C4-2B (cell line): Measurements from ENCODE around the gene FOXK1.
A peak's percentile ranks its signal among the peaks of the same experiment; 100 is the strongest.
"Not testable (repeated sequence)": the region's sequence is repeated elsewhere in the genome, so short reads cannot be mapped to it uniquely, and the experiment has no call there.

Source experiments
- H3K27ac ChIP-seq: fragments of 450-650 bp; 2 replicates; pipeline ENCODE4 v1.5.1; 2017
- ZFX ChIP-seq: fragments of 450-650 bp; IDR thresholded peaks from 2 replicates; pipeline ENCODE4 v1.6.1; 2017
- TF ChIP-seq, protein P1 (sequence below): fragments of 450-650 bp; conservative IDR thresholded peaks from 2 replicates; pipeline ENCODE4 v1.5.1; 2017; ENCODE audit warnings: mild to moderate bottlenecking

Gene FOXK1

GRCh38 chr7:4642468-4643203 is 39.5 kb upstream of the FOXK1 start:
- H3K27ac ChIP-seq = peak overlapping the region; percentile 97
- TF ChIP-seq ZFX = no peak
- TF ChIP-seq, protein P1, sequence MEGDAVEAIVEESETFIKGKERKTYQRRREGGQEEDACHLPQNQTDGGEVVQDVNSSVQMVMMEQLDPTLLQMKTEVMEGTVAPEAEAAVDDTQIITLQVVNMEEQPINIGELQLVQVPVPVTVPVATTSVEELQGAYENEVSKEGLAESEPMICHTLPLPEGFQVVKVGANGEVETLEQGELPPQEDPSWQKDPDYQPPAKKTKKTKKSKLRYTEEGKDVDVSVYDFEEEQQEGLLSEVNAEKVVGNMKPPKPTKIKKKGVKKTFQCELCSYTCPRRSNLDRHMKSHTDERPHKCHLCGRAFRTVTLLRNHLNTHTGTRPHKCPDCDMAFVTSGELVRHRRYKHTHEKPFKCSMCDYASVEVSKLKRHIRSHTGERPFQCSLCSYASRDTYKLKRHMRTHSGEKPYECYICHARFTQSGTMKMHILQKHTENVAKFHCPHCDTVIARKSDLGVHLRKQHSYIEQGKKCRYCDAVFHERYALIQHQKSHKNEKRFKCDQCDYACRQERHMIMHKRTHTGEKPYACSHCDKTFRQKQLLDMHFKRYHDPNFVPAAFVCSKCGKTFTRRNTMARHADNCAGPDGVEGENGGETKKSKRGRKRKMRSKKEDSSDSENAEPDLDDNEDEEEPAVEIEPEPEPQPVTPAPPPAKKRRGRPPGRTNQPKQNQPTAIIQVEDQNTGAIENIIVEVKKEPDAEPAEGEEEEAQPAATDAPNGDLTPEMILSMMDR = no peak

DNA sequence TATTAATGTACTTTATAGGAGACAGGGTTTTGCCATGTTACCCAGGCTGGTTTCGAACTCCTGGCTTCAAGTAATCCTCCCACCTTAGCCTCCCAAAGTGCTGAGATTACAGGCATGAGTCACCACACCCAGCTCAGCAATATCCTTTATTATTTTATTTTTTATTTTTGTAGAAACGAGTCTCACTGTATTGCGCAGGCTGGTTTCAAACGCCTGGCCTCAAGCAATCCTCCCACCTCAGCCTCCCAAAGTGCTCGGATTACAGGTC is 39.0 kb upstream of the FOXK1 start:
- not testable (repeated sequence) for H3K27ac ChIP-seq

DNA sequence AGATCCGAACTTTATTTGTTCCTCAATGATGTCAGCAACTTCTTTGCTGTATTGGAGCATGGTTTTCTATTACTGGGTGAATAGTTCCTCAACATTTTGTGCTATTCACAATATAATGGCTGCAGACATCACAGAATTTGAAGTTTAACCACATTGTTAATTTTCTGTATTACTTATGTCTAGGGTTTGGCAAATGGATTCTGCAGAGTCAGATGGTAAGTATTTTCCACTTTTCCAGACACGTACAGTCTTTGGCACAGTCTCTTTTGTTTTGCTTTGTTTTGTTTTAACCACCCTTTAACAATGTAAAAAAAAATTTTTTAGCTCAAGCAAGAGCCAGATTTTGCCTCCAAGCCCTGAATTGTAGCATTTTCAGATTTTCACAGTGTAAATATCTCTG is 36.8 kb upstream of the FOXK1 start:
- no peak overlapping the region for H3K27ac ChIP-seq
- no peak for TF ChIP-seq ZFX
- TF ChIP-seq, protein P1 = no peak

DNA sequence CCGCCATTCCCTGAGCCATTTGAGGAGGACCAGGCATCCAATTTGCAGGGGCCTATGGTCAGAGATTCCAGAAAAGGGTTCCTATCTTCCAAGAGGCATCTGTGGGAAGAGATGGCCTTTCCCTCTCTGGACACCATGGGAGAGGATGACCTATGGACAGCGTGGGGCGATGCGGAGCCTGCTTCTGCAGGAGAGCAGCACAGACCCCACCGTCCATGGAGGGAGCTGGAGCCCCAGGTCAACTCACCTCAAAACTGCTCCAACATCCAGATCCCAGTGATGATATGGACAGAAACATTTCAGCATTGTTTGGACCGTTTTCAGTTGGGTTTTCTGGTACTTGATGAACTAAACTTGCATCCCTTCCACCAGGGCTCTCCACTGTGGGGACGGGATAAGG is 34.0 kb upstream of the FOXK1 start:
- H3K27ac ChIP-seq = no peak overlapping the region
- TF ChIP-seq, protein P1 = no peak

DNA sequence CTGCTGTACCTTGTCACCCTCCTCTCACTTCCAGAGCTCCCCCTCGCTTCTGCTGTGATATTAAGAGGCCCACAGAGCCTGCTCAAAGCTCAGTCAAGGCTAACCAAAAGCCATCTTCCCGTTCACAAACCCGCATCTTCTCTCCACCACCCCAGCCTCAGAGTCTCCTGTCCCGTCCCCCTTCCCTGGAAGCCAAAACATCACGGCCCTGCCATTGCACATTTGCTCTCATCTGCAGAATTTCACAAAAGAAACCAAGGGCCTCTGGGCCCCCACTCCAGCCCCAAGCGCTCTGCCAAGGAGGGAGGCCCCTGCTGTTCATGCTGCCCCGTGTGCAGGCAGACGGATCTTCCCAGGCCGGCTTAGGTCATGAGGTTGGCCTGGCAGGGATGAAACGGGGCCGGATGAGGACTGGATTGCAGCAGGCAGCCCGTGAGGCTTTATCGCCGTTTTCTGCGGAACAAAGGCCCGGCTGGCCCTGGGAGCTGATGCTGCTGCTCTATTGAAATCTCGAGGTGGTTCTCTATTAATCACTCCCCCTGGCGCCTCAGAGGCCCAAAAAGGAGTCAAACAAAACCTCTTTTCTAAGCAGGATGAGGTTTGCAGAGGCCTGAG is 31.6 kb upstream of the FOXK1 start:
- H3K27ac ChIP-seq = no peak overlapping the region

DNA sequence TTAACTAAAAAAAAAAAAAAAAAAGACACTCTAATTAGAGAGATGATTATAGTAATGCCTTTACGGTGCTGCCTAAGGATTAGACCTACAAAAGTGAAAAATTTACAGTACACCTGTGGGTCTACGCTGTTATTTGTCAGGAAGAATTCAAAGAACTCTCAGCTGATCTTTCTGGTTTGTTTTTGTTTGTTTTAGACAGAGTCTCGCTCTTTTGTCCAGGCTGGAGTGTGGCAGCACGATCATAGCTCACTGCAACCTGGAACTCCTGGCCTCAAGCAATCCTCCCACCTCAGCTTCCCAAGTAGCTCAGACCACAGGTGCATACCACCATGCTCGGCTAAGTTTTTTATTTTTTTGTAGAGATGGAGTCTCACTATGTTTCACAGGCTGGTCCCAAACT is 28.3 kb upstream of the FOXK1 start:
- H3K27ac ChIP-seq = no peak overlapping the region
- TF ChIP-seq ZFX = no peak

More for the DNA sequence above, 31.6 kb upstream of the FOXK1 start:
- TF ChIP-seq, protein P1 = no peak
- TF ChIP-seq ZFX = no peak

DNA sequence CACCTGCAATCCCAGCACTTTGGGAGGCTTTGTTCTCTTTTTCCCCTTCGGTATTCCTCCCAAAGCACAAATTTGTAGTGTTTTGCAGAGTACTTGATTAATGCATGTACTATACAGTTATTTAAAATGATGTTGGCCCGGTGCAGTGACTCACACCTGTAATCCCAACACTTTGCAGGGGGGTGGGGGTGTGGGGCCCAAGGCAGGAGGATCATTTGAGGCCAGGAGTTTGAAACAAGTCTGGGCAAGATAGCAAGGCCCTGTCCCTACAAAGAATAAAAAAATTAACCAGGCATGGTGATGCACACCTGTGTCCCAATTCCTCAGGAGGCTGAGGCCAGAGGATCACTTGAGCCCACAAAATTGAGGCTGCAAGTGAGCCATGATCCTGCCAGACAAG is 26.8 kb upstream of the FOXK1 start:
- no peak for TF ChIP-seq ZFX
- TF ChIP-seq, protein P1 = no peak
- H3K27ac ChIP-seq = no peak overlapping the region

GRCh38 chr7:4655896-4656295 is 26.2 kb upstream of the FOXK1 start:
- TF ChIP-seq ZFX = no peak
- TF ChIP-seq, protein P1 = no peak
- H3K27ac ChIP-seq = no peak overlapping the region
